ENCODE data around the gene PDE8A. TPM values are rescaled to one million over a fixed set of nuclear protein-coding genes. Genes with fewer than 3 reads are reported as not detected.

The PDE8A gene
- total and polyA plus RNA-seq, 3 donors from 2014 or later, result 27.8 to 67.8 (median 67.3) TPM

GRCh38 chr15:85097250-85097649, 115.6 kb downstream of the PDE8A start:
- intact Hi-C loops (cut with DNase I; ENCODE audit: low total_unique reads), result no loop called here

GRCh38 chr15:85097725-85098124, 116.1 kb downstream of the PDE8A start:
- H3K9me3 ChIP-seq, result no peaks in the 10 kb centered on the region
- WGBS, 2 donors, result 83 to 86% methylated on average over 2 of the region's 2 CpGs
- H3K4me3 ChIP-seq, result no peak overlapping the region
- H3K27ac ChIP-seq, result no peak overlapping the region
- no peak for TF ChIP-seq POLR2A (IDR thresholded peaks at IDR 0.05)
- no peak for TF ChIP-seq CTCF (IDR thresholded peaks at IDR 0.05)
- H3K36me3 ChIP-seq (ENCODE audit: low read depth, missing control alignments), result no peaks in the 10 kb centered on the region
- H3K4me1 ChIP-seq, result no peaks in the 10 kb centered on the region
- no peak for DNase-seq
- intact Hi-C loops (cut with DNase I; ENCODE audit: low total_unique reads), result no loop called here
- H3K27me3 ChIP-seq, result no peaks in the 10 kb centered on the region

More at GRCh38 chr15:85097250-85097649, 115.6 kb downstream of the PDE8A start:
- H3K4me3 ChIP-seq, result no peak overlapping the region
- no peak for TF ChIP-seq POLR2A (IDR thresholded peaks at IDR 0.05)
- no peak for TF ChIP-seq CTCF (IDR thresholded peaks at IDR 0.05)
- 85 to 87% methylated on average over 5 of the region's 5 CpGs for WGBS, 2 donors
- H3K9me3 ChIP-seq, result no peaks in the 10 kb centered on the region
- no peaks in the 10 kb centered on the region for H3K4me1 ChIP-seq
- H3K27ac ChIP-seq, result no peak overlapping the region
- no peaks in the 10 kb centered on the region for H3K36me3 ChIP-seq (ENCODE audit: low read depth, missing control alignments)
- no peaks in the 10 kb centered on the region for H3K27me3 ChIP-seq
- DNase-seq, result no peak

GRCh38 chr15:85099195-85099803, 117.6 kb downstream of the PDE8A start:
- intact Hi-C loops (cut with DNase I; ENCODE audit: low total_unique reads), result no loop called here
- H3K4me1 ChIP-seq, result no peaks in the 10 kb centered on the region
- no peak overlapping the region for H3K4me3 ChIP-seq
- H3K36me3 ChIP-seq (ENCODE audit: low read depth, missing control alignments), result no peaks in the 10 kb centered on the region
- H3K27ac ChIP-seq, result no peak overlapping the region
- WGBS, 2 donors, result 91 to 94% methylated on average over 10 of the region's 10 CpGs
- TF ChIP-seq CTCF (IDR thresholded peaks at IDR 0.05), result no peak
- no peak for TF ChIP-seq POLR2A (IDR thresholded peaks at IDR 0.05)
- no peak for DNase-seq
- H3K27me3 ChIP-seq, result no peaks in the 10 kb centered on the region
- no peaks in the 10 kb centered on the region for H3K9me3 ChIP-seq

- Histone ChIP-seq H3K9me3 (no peaks in the 10 kb centered on the region), H3K36me3 (ENCODE audit: low read depth, missing control alignments) (no peaks in the 10 kb centered on the region), H3K4me1 (no peaks in the 10 kb centered on the region), H3K4me3 (no peak overlapping the region), H3K27me3 (no peaks in the 10 kb centered on the region), H3K27ac (no peak overlapping the region)
- intact Hi-C loops (cut with DNase I; ENCODE audit: low total_unique reads), result no loop called here
- WGBS, 2 donors, result 80 to 93% methylated on average over 7 to 10 of the region's 10 CpGs
- no peak for TF ChIP-seq CTCF (IDR thresholded peaks at IDR 0.05)
- TF ChIP-seq POLR2A (IDR thresholded peaks at IDR 0.05), result no peak
- DNase-seq, result no peak
These were observed 118.7 kb downstream of the PDE8A start for GRCh38 chr15:85100186-85100937.
